HepG2 (cell line): Measurements from ENCODE around the gene TMEM100. TPM values are rescaled to one million over a fixed set of nuclear protein-coding genes. Genes with fewer than 3 reads are reported as not detected.

Source experiments
- ATAC-seq: fragments of 200-7000 bp; cut with Tn5 transposase; 3 replicates; pipeline ENCODE4 v1.9.1; 2020; ENCODE audit warnings: mild to moderate bottlenecking, moderate library complexity
- BruUV-seq: library from RNA; stranded (reverse); fragments of 400-500 nt; replicated peaks from 2 replicates; lab custom pipeline; 2021; lab: Mats Ljungman, UMichigan
- CTCF ChIA-PET: fragments of 300-600 bp; formaldehyde crosslinking; extraction: SDS; loops from one replicate; lab custom pipeline; 2021; ENCODE audit warnings: low total read pairs, inconsistent platforms, low intra/inter-chr PET ratio; lab: Yijun Ruan, JAX
- POLR2A ChIA-PET: fragments of 350-600 bp; sonication (Branson Sonifier 250); formaldehyde crosslinking; loops from one replicate; lab custom pipeline; 2020; ENCODE audit warnings: antibody characterized with exemption, inconsistent platforms; lab: Yijun Ruan, JAX
- DNase-seq: peaks from one replicate; pipeline ENCODE4 v3.0.0-alpha.2; 2015; ENCODE audit warnings: low spot score
- FAIRE-seq: peaks from 3 replicates; lab custom pipeline; 2011; peaks lifted over from hg19 to GRCh38; lab: Jason Lieb, UNC
- H2AFZ ChIP-seq: one replicate; pipeline ENCODE4 v1.6.1; 2011; ENCODE audit warnings: low read length, inconsistent platforms
- H3K27ac ChIP-seq: fragments of 300-600 bp; 3 replicates; pipeline ENCODE4 v1.8.0; 2011; ENCODE audit warnings: mixed run types, mild to moderate bottlenecking, mixed read lengths, low read length, inconsistent platforms; ENCODE audit not compliant: insufficient read depth; ENCODE audit errors: extremely low read length
- H3K27me3 ChIP-seq, 2 experiments: fragments of 200-600 bp in 1 of 2; 2 replicates in 1 of 2; 3 replicates in 1 of 2; pipeline versions ENCODE4 v1.6.0 to v1.8.0; 2011; ENCODE audit warnings: low read length in 2 of 2, mild to moderate bottlenecking in 2 of 2, moderate library complexity in 2 of 2, inconsistent platforms in 1 of 2; ENCODE audit not compliant: insufficient read depth in 2 of 2, control insufficient read depth in 1 of 2
- H3K36me3 ChIP-seq, 2 experiments: fragments of 200-600 bp in 1 of 2; replicated peaks in 1 of 2; 2 replicates in 1 of 2; 3 replicates in 1 of 2; pipeline versions ENCODE4 v1.5.1 to v1.8.0; 2011; ENCODE audit warnings: low read length in 2 of 2, inconsistent platforms in 1 of 2; ENCODE audit not compliant: insufficient read depth in 2 of 2, control insufficient read depth in 1 of 2
- H3K4me1 ChIP-seq: 2 replicates; pipeline ENCODE4 v1.5.1; 2012; ENCODE audit warnings: low read length, inconsistent platforms; ENCODE audit not compliant: insufficient read depth
- H3K4me2 ChIP-seq: 2 replicates; pipeline ENCODE4 v1.6.0; 2011; ENCODE audit warnings: low read depth, low read length, inconsistent platforms
- H3K4me3 ChIP-seq, 3 experiments: fragments of 200-600 bp in 1 of 3; sonication (generic), shearing (Covaris generic) in 1 of 3; replicated peaks in 1 of 3; 2 replicates each; pipeline ENCODE4 v1.5.1; 2011 to 2016; ENCODE audit warnings: low read length in 3 of 3, inconsistent platforms in 2 of 3, low read depth in 2 of 3, mild to moderate bottlenecking in 2 of 3, control low read depth in 1 of 3, mixed read lengths in 1 of 3; ENCODE audit not compliant: insufficient read depth in 1 of 3
- H3K79me2 ChIP-seq: one replicate; pipeline ENCODE4 v1.6.1; 2011; ENCODE audit warnings: low read length, inconsistent platforms; ENCODE audit not compliant: insufficient read depth
- H3K9ac ChIP-seq: 2 replicates; pipeline ENCODE4 v1.6.0; 2011; ENCODE audit warnings: mild to moderate bottlenecking, low read depth, low read length, inconsistent platforms; ENCODE audit not compliant: insufficient read depth
- H3K9me3 ChIP-seq: 2 replicates; pipeline ENCODE4 v1.5.1; 2012; ENCODE audit warnings: mild to moderate bottlenecking, low read length
- H4K20me1 ChIP-seq: 2 replicates; pipeline ENCODE4 v1.6.0; 2011; ENCODE audit warnings: inconsistent platforms, mild to moderate bottlenecking, low read length, moderate library complexity; ENCODE audit not compliant: insufficient read depth
- CEBPB ChIP-seq: IDR thresholded peaks from 2 replicates; pipeline ENCODE4 v1.6.1; 2011; ENCODE audit warnings: low read depth, low read length, improper control_type of control experiment, borderline replicate concordance
- CEBPG ChIP-seq: IDR thresholded peaks from 2 replicates; pipeline ENCODE4 v1.6.1; 2016
- FOXA3 ChIP-seq: IDR thresholded peaks from 2 replicates; pipeline ENCODE4 v1.6.1; 2016; ENCODE audit warnings: missing genetic modification reagents, missing compliant biosample characterization
- MAF1 ChIP-seq: sonication (generic); formaldehyde crosslinking; IDR thresholded peaks from 2 replicates; pipeline ENCODE4 v1.5.0; 2020; ENCODE audit warnings: missing genetic modification reagents, borderline replicate concordance
- MAZ ChIP-seq, 2 experiments: sonication (generic) in 1 of 2; formaldehyde crosslinking in 1 of 2; IDR thresholded peaks; 2 replicates each; pipeline versions ENCODE4 v1.5.0 to v1.6.1; 2012 to 2020; ENCODE audit warnings: low read depth in 2 of 2, mild to moderate bottlenecking in 2 of 2, borderline replicate concordance in 1 of 2, improper control_type of control experiment in 1 of 2, low read length in 1 of 2, missing genetic modification reagents in 1 of 2, moderate library complexity in 1 of 2
- SRSF4 ChIP-seq: fragments of 200-400 bp; formaldehyde crosslinking; IDR thresholded peaks from one replicate; pipeline ENCODE4 v1.6.1; 2018; ENCODE audit warnings: mild to moderate bottlenecking, low read depth, low read length, moderate library complexity; ENCODE audit not compliant: poor library complexity, severe bottlenecking
- ZFP36L2 ChIP-seq: sonication (generic); formaldehyde crosslinking; IDR thresholded peaks from 2 replicates; pipeline ENCODE4 v1.4.0; 2020; ENCODE audit warnings: missing genetic modification reagents
- ZNF296 ChIP-seq: sonication (generic); formaldehyde crosslinking; conservative IDR thresholded peaks from 2 replicates; pipeline ENCODE4 v1.5.0; 2020; ENCODE audit warnings: mild to moderate bottlenecking, missing genetic modification reagents
- ZNF550 ChIP-seq: sonication (generic); formaldehyde crosslinking; IDR thresholded peaks from 2 replicates; pipeline ENCODE4 v1.4.0; 2020; ENCODE audit warnings: mild to moderate bottlenecking, missing genetic modification reagents, borderline replicate concordance
- ZNF724P ChIP-seq: sonication (generic); formaldehyde crosslinking; IDR thresholded peaks from 2 replicates; pipeline ENCODE4 v1.8.0; 2022; ENCODE audit warnings: missing genetic modification reagents, borderline replicate concordance
- ZNF768 ChIP-seq: sonication (generic); formaldehyde crosslinking; IDR thresholded peaks from 2 replicates; pipeline ENCODE4 v1.4.0; 2020; ENCODE audit warnings: missing genetic modification reagents
- WGBS: methylation state at CpG from one replicate; pipeline ENCODE4 v1.1.6; 2017; ENCODE audit warnings: low lambda C conversion rate; 5-methylcytosine and 5-hydroxymethylcytosine counted together
- in situ Hi-C: cut with HindIII; loops from 2 replicates; pipeline ENCODE4 v1.10.0; 2017; ENCODE audit warnings: low pct_unique_long_range_greater_than_20kb; ENCODE audit not compliant: extremely low pct_ligation_motif_present
- intact Hi-C: fragments of 100-400 bp; cut with micrococcal nuclease; formaldehyde crosslinking; loops from one replicate; pipeline ENCODE4 v1.10.0; 2022; ENCODE audit not compliant: unreplicated experiment
- polyA plus RNA-seq, 8 experiments: library from polyadenylated mRNA; depleted of rRNA in 3 of 8; stranded (reverse) in 7 of 8; unstranded in 1 of 8; fragments of >200 nt; fragmentation: Illumina TruSeq in 4 of 8; extraction: Trizol in 4 of 8; gene quantifications; 2 replicates each; pipeline versions ENCODE4 v1.2.1 to v1.2.3, GENCODE V29; 2011 to 2016; ENCODE audit warnings: low read depth in 4 of 8, missing spikeins in 1 of 8, mixed read lengths in 1 of 8; ENCODE audit not compliant: insufficient read depth in 1 of 8
- total RNA-seq, 5 experiments: library from RNA; depleted of rRNA; stranded (reverse); fragments of >200 nt; fragmentation: Illumina TruSeq; extraction: Trizol; gene quantifications; 2 replicates each; pipeline ENCODE4 v1.2.3, GENCODE V29; 2016; ENCODE audit warnings: low read depth in 1 of 5
- TF ChIP-seq, protein P1 (sequence below): sonication (generic); formaldehyde crosslinking; IDR thresholded peaks from 2 replicates; pipeline ENCODE4 v1.5.0; 2020; ENCODE audit warnings: missing genetic modification reagents

The TMEM100 gene
- total and polyA plus RNA-seq, 2 of the 13 experiments (the other 11 are each of a cell fraction or from before 2014, with no cell fraction given): not detected

DNA sequence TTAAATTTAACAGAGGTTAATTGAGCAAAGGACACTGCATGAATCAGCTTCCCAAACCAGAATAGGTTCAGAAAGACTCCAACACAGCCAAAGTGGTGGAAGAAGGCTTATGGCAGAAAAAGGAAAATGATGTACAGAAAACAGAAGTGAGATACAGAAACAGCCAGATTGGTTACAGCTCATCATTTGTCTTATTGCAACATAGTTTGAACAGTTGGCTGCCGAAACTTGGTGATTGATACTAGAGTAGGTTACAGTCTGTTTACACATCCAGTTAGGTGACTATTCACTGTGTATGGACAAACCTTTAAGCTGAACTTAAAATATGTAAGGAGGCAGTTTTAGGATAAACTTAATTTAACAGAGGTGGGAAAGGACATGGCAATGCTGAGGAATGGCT lies 18.3 kb downstream of the TMEM100 start:
- H3K4me1 ChIP-seq: no peaks in the 10 kb centered on the region; the same call in 1 of the 2 replicates
- H3K9ac ChIP-seq: no peak overlapping the region
- no TSS peak for BruUV-seq
- in situ Hi-C loops: no loop called here
- WGBS: 5% methylated on average over 1 of the region's 1 CpG
- no peaks in the 10 kb centered on the region for H4K20me1 ChIP-seq
- CTCF ChIA-PET: no interaction called here
- no peak for DNase-seq
- no peaks in the 10 kb centered on the region for H3K9me3 ChIP-seq
- FAIRE-seq: peak; percentile 12
- H2AFZ ChIP-seq: no peak overlapping the region
- TF ChIP-seq CEBPG (peak; percentile 59), CEBPB (peak; percentile 90), ZNF296 (CRISPR knock-in tag) (no peak), ZFP36L2 (no peak), MAF1 (no peak), ZNF724P (no peak), ZNF768 (CRISPR knock-in tag) (no peak), MAZ (IDR thresholded peaks at IDR 0.05; ENCODE audit: borderline replicate concordance, low read depth, low read length) (no peak), MAZ (CRISPR knock-in tag; IDR thresholded peaks at IDR 0.05; ENCODE audit: low read depth) (no peak), SRSF4 (no peak), ZNF550 (CRISPR knock-in tag) (no peak), FOXA3 (CRISPR knock-in tag) (0 out of 2 replicates have a peak, but pooled peaks have one; percentile 16)
- TF ChIP-seq, protein P1, sequence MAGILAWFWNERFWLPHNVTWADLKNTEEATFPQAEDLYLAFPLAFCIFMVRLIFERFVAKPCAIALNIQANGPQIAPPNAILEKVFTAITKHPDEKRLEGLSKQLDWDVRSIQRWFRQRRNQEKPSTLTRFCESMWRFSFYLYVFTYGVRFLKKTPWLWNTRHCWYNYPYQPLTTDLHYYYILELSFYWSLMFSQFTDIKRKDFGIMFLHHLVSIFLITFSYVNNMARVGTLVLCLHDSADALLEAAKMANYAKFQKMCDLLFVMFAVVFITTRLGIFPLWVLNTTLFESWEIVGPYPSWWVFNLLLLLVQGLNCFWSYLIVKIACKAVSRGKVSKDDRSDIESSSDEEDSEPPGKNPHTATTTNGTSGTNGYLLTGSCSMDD: no peak
- TF ChIP-seq, all 625 proteins: peak for 3
- H3K27ac ChIP-seq: no peak overlapping the region
- H3K36me3 ChIP-seq: no peaks in the 10 kb centered on the region
- intact Hi-C loops: no loop called here
- H3K27me3 ChIP-seq: peaks cover 0 to 2% of the 10 kb centered on the region in 2 experiments; a peak in 2 of 5 replicates
- no peak overlapping the region for H3K4me2 ChIP-seq
- POLR2A ChIA-PET: no interaction called here
- ATAC-seq: no peak
- no peaks in the 10 kb centered on the region for H3K79me2 ChIP-seq
- H3K4me3 ChIP-seq: no peak overlapping the region
